HG03469 (cell line): ENCODE results near the gene FASTKD2.

Experiments used
- ATAC-seq: cut with Tn5 transposase; IDR thresholded peaks from one replicate; pipeline ENCODE4 v1.9.1; 2021; ENCODE audit warnings: mild to moderate bottlenecking, moderate library complexity, moderate number of reproducible peaks; ENCODE audit not compliant: unreplicated experiment

Gene FASTKD2

DNA sequence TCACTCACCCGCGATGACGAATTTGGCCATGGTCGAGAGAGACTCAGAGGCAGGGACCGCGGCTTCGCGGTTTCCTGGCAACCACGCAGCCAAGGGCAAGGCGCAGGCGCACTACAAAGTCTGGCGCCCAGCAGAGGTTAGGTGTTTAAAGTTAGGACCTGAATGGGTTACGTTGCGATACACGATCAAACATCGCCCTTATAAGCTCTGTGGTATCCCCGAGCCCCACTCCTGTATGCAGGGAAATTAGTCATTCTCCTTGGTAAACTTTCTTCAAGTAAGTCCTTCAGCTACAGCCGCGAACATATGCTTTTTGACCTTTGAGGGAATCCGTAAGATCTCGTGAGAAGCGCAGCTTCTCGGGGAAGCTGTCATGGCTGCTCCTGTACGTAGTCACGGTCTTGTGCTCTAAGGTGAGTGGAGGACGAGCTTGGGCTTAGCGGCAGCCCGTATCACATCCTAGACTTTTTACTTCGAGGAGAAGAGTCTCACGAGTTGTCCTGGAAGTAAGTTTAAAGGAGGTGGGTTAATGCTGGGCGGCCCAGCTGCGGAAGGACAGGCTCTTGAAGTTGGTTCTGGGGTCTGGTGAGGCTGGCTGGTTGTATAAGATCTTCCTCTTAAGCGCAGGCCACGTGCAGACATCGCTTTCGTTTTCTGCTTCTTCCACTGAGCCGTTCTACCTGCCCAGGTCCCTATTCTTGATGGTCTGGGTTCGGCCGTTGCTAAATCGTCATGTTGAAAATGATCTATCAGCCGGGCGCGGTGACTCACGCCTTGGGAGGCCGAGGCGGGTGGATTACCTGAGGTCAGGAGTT, at the start of gene FASTKD2, which contains the start of gene MDH1B:
FASTKD2 (plus strand) TSS at position 365 of the 815 bp plus-strand sequence. CDS start 1,088 bp downstream, outside the sequence.
MDH1B (minus strand) TSS at position 87 of the 815 bp plus-strand sequence; CDS start at position 30, 57 bp downstream.
- peak; percentile 87 for ATAC-seq

DNA sequence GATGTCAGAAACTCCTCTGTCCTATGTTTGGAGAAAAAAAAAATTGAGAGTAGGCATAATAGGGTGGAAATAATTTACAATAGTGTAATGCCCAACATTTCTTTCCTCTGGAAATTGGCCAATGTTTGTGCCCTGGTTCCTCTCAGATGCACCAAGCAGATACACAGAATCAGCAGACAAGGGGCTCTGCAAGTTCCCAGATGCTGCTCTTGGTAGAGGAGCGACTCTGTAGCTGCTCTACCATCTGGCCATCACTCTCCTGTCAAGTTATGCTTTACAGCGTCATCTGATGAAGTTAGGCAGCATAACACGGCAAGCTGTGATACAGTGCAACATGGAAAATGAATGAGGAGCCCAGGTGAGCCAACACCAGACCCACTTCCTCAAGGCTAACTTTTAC, 48.8 kb upstream of the FASTKD2 start:
- ATAC-seq: no peak

DNA sequence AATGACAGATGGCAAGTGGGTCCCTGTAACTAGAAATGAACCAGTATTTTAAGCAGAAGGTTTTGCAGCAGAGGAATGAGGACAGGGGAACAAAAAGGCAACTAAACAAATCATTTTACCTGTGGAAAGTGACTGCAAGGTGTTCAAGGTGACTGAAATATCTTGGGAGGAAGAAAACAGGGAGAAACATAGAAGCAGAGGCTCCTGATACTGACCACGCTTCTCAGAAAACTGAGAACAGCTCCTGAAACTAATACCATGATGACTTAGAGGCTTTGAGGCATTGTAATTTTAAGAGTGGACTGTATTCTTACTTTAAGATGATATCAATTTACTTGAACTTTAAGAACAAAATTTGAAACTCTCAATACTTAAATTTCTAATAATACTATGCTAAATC, 47.1 kb upstream of the FASTKD2 start, which contains the start of gene DYTN:
DYTN (minus strand) TSS at position 101 of the 400 bp plus-strand sequence. CDS start 117 bp downstream, outside the sequence.
- no peak for ATAC-seq

DNA sequence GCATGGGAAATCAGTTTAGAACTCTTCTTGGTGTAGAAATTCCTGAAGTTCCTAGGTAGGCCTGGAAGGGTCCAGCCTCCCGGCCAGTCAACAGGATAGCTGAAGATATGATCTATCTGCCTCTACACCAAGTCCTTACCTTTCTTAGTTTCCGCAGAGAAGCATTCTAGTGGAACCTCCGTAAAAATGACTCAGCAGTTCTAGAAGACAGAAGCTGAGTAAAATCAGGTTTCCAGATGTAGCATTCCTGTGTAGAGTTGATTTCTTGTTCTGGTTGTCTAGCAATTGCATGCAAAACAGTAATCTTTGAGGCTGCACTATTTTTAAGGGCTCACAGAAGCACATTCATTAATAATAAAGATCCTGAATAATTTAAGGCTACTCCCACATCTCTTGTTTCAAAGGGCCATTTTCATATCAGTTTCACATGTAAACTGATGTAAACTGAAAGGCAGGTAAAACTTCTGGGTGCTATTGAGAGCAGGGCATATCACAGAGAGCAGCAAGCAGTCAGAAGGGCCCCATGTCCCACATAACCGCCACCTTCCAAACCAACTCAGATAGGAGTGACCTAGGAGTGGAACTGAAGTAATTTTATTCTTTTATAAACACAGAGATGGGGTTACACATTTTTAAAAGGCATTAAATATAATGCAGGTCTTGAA, 44.0 kb upstream of the FASTKD2 start:
- peak; percentile 93 for ATAC-seq

DNA sequence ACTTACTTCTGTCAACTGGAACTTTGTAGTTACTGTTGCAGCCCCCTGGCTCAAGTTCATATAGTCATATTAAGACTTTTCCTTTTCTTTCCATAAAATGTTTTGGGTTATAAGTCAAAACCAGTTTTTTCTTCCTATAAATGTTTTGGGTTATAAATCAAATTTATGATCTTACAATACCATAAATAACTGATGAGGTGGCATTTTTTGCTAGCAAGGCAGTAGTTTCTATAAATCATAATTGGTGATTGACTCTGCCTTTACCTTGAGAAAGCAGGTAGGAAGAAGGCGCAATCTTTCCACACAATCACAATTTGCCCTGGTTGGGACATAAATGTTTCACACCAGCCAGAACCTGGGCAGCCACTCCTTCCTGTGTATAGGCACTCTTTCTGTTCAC, 42.1 kb upstream of the FASTKD2 start:
- no peak for ATAC-seq

DNA sequence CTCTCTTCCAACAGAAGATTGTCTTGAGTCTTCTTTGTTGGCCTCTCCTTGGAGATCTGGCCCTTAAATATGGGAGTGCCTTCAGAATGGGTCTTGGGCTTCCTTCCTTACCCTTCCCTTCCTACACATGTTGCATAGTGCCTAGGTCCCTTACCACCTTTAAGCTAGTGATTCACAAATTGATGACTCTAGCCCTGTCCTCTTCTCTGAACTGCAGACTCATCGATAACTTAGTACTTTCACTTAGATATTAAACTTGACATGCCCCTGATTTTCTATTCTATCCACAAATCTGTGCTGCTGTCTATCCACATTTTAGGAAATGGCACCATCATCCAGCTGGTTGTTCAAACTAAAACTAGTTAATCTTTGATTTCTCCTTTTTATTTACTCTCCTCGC, 38.1 kb upstream of the FASTKD2 start:
- no peak for ATAC-seq

DNA sequence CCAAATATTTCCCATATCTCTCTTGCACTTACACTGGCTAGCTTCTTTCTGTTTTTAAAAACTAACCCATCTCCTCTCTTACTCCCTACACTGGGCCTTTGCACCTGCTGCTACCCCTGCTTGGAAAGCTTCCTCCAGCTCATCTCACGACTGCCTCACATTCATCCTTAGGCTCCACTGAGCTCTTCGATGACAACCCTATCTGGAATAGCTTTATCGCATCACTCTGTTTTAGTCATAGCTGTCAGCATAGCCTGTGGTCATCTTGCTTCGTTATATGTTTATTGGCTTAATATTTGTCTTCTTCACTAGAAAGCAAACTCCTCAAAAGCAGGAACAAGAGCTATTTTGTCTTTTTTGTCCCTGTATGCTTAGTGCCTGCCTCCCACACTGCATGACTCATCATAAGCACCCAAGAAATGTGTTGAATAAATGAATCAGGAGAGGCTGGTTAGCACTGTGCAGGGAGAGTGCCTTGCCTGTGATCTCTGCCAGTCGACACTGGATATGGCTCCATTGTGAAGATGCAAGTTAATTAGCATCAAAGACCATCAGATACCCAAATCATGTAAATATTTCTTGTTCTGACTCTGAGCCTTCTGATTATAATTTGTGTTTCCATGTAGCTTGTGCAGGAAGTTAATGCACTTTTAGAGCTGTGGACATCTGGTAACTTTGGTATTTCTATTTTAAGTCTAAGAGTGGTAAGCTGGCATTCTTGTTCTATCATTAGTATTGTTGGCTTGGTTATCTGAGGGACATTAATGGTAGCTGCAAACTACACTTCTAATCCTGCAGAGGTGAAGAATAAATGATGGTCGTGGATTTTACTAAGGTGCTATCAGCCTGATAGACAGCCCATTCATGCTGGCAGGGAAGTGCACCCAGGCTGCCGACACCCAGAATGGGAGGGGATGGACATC, 36.9 kb upstream of the FASTKD2 start:
- no peak for ATAC-seq

DNA sequence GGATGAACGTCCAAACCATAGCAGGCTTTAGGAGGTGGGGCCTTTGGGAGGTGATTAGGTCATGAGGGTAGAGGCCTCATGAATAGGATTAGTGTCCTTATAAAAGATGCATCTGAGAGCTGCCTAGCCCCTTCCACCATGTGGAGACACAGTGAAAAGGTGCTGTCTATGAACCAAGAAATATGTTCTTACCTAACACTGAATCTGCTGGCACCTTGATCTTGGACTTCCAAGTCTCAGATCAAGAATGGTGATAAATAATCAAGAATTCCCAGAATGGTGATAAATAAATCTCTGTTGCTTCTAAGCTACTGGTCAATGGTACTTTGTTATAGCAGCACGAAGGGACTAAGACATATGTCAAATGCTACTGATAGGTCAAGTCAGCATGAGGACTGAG, 32.1 kb upstream of the FASTKD2 start:
- ATAC-seq: no peak

DNA sequence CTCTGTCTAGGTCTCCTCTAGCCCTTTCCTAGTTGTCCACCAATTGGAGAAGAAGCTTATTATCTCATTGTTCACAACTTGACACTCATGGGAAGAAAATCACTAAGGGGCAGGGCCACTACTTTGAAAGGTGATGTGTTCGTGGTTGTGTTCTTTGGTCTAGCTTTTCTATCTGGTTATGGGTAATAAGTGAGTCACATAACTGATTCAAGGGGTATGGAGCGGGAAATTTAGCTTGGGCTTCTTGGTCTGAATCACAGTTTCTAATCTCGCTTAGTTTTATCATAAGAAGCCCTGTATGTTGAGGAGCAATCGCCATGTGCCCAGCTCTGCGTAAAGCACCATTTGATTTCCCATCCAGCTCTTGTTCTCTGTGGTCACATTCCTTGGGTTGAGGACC, 28.5 kb upstream of the FASTKD2 start:
- no peak for ATAC-seq

DNA sequence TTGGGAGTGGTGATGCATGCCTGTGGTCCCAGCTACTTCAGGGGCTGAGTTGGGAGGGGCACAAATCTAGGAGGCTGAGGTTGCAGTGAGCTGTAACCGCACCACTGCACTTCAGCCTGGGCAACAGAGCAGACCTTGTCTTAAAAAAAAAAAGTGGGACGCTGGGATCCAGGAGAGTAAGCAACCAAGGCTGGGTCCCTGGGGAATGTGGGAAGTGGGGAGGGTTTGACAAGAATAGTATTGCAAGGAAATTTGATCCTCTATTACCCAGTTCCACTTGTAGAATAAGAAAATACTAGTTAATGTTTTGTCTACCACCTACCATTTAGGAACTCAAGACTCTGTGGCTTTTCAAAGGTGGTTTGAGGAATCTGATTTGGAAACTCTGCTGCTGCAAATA, 26.1 kb upstream of the FASTKD2 start:
- no peak for ATAC-seq

DNA sequence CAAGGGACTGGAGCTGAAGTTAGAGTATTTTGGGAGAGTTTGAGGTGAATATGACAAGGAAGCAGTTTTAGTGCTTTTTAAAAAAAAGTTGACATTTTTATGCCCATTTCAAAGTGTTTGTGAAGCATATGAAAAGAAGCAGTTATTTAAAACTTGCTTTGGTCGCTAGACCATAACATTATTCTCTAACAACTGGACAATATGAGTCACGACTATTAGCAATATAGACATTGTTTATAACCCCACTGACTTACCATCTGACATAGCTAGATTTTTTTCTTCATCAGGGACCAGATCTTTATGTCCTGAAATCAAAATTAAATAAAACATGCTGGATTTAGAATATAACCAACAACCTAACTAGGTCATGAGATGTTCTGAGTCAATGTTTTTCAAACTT, 24.6 kb upstream of the FASTKD2 start:
- no peak for ATAC-seq

DNA sequence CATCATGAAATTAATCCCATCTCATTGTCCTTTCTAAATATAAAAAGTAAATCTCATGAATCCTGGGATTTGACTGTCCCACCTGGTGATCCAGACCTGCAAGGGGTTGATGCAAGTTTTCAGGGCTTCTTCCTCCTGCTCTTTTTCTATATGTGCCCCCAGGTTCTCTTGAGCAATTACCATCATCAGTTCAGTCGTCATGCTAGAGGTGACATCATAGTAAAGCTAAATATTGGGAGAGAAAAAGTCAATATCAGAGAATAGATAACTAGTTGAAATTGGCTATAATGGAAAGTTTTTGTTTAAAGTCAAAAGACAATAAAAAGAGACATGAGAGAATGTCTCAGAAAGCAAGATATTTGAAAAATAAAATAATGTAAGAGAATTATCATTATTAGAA, 8.6 kb upstream of the FASTKD2 start:
- ATAC-seq: no peak

DNA sequence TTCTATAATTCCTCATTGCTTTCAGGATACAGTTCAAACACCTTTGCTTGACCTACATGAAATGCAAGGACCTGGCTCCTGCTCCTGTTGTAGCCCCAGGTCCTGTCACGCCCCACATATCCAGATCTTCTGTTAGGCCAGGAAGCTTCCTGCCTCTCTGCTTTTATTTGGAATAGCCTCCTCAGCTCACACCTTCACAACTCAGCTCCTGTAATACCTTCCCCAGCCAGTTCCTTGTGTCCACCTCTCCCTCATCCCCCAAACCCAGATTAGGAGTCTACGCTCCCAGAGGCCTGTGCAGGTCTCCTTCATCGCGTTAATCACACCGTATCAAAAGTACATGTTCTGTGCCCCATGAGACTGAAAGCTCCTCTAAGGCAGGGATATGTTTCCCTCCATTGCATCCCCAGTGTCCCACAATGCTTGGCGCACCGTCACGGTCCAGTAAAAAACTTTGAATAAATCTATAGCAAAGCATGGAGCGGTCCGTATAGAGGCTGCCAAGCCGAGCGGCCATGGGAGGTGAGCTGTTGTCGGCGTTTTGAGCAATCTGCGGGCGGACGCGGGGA, 649 bp upstream of the FASTKD2 start:
- ATAC-seq: no peak

DNA sequence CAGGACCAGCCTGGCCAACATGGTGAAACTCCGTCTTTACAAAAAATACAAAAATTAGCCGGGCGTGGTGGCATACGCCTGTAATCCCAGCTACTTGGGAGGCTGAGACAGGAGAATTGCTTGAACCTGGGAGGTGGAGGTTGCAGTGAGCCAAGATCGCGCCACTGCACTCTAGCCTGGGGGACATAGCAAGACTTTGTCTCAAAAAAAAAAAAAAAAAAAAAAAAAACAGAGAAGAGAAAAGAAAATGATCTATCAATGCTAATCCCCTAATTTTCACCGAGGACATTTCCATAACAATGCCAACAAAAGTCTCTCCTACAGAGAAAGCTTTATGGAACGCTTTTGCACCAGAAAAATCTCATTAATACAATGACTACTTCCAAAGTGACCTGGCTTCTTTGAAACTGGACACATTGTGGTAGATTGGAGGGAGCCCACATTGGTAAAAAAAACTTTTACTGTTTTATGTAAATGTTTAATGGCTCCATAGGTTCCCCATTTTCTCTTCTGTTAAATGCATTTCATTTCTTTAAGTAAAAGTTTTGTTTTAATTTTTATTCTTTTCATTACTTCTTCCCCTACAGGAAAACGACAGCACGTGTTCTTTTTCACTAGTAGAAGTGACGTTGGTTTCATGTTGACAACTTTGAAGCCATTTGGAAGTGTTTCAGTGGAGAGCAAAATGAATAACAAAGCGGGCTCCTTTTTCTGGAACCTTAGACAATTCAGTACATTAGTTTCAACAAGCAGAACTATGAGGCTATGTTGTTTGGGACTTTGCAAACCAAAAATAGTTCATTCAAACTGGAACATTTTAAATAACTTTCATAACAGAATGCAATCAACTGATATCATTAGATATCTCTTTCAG, 888 bp downstream of the FASTKD2 start:
- no peak for ATAC-seq

DNA sequence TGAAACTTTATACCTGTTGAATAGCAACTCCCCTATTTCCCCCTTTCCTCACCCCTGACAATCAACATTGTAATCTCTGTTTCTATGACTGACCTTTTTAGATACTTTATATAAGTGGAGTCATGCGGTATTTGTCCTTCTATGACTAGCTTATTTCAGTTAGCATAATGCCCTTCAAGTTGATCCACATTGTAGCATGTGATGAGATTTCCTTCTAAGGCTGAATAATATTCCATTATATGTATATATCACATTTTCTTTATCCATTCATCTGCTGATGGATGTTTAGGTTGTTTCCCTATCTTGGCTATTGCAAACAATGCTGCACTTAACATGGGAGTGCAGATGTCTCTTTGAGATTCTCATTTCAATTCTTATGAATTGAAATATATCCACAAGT, 9.5 kb downstream of the FASTKD2 start:
- no peak for ATAC-seq

DNA sequence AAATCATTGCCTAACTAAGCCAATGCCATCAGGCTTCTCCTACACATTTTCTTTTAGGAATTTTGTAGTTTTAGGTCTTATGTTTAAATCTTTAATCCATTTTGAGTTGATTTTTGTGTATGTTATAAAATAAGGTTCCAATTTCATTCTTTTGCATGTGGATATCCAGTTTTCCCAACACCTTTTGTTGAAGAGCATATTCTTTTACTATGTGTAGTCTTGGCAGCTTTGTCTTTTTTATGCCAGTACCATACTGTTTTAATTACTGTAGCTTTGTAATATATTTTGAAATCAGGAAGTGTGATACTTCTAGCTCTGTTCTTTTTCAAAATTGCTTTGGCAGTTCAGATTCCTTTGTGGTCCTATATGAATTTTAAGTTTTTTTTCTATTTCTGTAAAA, 11.0 kb downstream of the FASTKD2 start:
- no peak for ATAC-seq

DNA sequence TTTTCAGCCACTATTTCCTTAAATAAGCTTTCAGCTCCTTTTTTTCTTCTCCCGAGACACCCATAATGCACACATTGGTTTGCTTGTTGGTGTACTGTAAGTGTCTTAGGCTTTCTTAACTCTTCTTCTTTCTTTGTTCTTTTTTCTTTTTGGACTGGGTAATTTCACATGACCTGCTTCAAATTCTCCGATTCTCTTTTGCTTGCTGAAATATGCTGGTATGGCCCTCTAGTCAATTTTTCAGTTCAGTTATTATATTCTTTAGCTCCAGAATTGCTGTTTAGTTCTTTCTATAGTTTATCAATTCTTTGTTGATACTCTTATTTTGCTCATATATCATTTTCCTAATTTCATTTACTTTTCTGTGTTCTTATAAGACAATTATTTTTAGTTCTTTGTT, 15.3 kb downstream of the FASTKD2 start:
- ATAC-seq: no peak

DNA sequence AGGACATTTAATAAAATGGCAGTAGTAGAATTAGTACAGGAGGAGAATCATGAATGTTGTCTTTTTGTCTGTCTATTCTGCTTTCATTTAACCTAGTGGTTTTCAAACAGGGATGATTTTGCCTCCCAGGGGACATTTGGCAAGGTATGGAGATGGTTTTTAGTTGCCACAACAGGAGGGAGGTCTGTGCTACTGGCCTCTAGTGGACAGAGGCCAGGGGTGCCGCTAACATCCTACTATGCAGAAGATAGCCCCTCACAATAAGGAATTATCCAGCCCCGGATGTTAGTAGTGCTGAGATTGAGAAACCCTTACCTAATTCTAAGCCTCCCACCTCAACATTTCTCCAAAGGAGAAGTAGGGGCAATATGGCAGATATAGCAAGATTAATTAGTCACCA, 18.3 kb downstream of the FASTKD2 start:
- no peak for ATAC-seq

DNA sequence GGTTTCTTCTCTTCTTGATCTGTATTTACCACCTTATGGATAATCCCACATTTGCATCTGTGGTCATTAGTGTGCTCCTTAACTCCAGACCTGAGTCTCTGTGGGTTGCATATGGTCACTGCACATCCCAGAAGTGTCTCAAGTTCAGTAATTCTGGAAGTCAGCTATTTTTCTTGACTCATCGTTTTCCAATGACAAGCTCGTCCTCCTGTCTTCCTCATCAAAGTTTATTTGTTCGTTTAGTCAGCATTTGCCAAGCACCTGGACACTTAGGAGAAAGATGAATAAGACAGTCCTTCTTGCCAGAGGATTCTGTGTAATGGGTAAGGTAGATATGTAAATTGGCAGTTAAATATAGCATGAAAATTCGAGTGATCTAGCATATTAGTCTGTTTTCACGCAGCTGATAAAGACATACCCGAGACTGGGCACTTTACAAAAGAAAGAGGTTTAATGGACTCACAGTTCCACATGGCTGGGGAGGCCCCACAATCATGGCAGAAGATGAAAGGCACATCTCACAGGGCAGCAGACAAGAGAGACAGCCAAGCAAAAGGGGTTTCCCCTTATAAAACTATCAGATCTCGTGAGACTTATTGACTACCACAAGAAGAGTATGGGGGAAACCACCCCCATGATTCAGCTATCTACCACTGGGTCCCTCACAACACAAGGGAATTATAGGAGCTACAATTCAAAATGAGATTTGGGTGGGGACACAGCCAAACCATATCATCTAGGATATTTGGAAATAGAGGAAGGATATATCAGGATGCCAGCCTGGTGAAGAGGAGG, 19.4 kb downstream of the FASTKD2 start:
- ATAC-seq: no peak
